GM19463 (cell line): ENCODE results near the gene RCC2.

ENCODE experiments used
- ATAC-seq: cut with Tn5 transposase; IDR thresholded peaks from one replicate; pipeline ENCODE4 v1.9.1; 2021; ENCODE audit warnings: mild to moderate bottlenecking, moderate library complexity; ENCODE audit not compliant: unreplicated experiment

RCC2 gene

DNA sequence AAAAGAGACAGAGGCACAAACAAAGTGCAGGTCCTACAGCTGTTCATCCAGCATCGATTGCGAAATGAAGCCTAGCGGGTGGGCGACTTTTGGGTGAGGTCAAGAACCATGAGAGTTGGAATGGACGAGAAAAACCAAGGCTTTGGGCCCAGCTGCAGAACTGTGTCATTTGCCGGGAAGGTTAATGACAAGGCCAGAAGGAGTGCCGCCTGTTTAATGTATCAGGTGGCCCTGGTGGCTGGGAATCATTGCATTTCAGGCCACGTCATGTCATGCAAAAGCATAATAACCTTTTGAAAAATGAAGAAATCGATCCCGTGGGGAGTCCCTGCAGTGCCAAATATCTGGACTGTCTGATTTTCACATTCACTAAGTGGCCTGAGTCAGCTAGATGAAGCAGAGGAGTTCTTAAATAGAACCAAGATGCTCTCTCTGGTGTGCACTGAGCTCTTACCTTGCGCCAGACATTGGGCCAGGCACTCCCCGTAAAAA is 8.1 kb upstream of the RCC2 start:
- ATAC-seq: no peak

DNA sequence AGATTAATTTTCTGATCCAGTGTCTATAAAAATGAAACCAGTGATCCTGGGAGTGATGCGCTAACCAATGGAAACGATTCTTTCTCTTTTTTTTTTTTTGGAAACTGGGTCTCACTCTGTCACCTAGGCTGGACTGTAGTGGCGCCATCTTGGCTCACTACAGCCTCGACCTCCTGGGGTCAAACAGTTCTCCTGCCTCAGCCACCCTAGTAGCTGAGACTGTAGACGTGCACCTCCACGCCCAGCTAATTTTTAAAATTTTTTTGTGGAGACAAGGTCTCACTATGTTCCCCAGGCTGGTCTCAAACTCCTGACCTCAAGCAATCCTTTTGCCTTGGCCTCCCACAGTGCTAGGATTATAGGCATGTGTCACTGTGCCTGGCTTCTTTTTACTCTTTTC is 3.4 kb upstream of the RCC2 start:
- ATAC-seq: no peak

- no peak for ATAC-seq
These were observed 2.5 kb upstream of the RCC2 start for GRCh38 chr1:17441993-17442357.

- ATAC-seq: no peak
These were observed 2.0 kb upstream of the RCC2 start for GRCh38 chr1:17441265-17441992.

DNA sequence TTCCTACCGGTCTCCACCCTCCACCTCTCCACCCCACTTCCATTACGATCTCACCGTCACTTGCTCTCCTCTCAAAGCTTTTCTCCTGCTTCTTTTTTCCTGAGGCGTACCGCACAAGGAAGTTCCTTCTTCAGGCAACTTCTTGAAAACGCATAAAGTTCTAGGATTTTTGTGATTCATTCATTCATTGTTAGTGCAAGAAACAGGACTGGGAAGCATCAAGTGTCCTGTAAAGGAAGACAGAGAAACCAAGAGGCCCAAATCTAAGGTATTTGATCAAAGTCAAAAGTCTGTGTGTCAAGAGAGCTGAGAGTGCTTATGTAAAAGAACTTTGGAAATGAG is 1.3 kb upstream of the RCC2 start:
- no peak for ATAC-seq

DNA sequence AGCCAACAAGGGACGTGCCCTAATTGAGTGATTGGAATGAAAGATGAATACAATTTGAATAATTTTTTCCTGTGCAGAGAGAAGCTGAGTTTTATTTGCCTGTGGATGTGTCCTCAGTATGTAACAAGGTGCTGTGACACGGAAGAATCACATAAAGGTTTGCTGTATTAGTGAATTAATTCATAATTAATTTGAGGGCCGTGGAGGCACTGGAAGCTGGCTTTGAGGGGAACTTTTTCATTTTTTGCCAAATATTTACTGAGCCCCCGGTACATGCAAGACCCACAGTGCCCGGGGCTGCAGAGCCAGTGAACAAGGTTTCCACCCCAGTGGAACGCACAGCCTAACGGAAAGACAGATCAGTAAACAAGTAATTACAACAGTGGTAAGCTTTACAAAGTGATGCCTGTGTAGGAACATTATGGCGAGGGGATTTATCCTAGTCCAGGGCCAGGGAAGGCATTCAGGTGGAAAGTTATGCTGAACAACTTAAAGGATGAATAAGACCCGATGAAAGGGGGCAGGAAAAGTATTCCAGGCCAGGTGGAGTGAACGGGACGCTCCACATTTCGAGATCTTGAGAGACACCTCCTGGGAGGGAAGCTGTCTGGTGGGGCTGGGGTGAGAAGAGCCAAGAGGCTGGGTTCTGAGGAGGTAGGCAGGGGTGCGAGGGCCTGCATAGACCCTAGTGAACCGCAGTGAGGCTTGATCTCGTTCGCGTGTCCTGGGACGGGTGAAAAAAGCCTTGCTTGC is 773 bp upstream of the RCC2 start:
- no peak for ATAC-seq

- ATAC-seq: peak; percentile 34
These were observed 893 bp downstream of the RCC2 start for GRCh38 chr1:17438318-17439249.

GRCh38 chr1:17437580-17438317 is 1.7 kb downstream of the RCC2 start:
- ATAC-seq: peak; percentile 29

DNA sequence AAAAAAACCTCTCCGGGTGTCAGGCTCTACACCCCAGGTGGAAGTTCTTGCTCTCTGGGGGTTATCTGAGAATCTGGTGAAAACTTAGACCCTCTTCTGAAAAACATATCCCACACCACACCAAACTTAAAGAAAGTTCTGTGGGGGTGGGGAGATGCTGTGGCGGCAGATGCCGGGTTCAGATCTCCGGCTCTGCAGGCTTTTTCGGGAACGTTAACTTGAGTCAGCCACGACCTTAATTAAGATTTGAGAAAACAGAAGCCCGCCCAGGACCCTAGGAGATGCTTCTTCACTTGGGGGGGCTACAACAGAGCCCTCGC is 2.3 kb downstream of the RCC2 start:
- ATAC-seq: no peak

DNA sequence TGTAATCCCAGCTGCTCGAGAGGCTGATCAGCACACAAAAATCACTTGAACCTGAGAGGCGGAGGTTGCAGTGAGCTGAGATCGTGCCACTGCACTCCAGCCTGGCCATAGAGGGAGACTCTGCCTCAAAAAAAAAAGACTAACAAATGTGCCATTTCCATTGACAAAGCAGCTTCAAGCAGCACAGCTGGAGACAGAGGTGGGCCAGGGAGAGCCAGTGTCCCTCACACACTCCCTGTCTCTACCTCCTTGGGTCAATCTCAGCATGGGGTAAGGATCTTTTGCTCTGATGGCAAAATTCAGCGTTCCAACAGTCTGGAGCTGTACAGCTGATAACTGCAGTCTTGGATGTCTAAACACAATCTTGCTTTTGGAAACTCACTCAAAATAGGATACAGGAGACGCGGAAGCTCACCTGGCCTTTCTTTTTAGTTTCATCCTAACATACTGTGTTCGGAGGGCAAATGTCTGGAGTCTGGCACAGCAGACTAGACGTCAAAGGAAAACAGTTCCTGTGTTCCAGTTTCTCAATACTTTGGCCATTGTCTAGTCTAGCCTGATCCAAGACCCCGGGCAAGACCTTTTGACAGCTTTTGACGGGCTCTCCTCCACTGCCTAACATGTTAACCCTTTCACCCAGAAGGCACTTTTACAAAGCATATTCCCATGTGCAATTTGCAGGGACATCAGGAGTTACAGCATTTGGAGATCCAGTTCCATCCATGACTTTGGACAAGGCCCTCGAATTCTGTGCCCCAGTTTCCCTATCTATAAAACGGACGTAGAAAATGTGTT is 2.9 kb downstream of the RCC2 start:
- ATAC-seq: no peak

DNA sequence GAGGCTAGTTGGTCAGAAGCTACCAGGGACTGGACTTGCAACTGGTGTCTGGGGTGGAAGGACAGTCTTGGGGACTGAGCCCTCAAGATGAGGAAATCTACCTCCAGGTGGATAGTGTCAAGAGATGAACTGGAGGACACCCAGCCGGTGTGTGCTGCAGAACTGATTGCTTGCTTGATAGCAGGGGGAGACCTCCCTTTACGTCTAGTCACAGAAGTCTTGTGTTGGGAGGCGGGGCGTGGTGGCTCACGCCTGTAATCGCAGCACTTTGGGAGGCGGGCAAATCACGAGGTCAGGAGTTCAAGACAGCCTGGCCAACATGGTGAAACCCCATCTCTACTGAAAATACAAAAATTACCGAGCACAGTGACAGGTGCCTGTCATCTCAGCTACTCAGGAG is 4.9 kb downstream of the RCC2 start:
- no peak for ATAC-seq

DNA sequence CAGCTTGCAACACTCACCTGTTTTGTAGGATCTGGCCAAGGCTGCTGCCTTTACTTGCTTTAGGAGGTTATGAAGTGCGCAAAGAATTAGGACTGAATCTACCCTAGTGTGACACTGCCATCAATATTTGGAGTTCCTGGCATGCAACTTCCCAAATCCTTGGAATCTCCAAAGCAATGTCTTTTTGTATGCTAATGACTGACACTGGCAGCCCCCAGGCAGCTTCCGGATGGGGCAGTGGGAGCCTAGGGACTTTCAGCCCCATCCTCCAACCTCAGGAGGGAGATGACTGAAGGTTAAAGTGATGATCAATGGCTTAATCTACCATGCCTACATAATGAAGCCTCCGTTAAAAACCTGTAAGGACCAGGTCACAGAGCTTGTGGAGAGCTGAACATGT is 5.5 kb downstream of the RCC2 start:
- ATAC-seq: no peak

DNA sequence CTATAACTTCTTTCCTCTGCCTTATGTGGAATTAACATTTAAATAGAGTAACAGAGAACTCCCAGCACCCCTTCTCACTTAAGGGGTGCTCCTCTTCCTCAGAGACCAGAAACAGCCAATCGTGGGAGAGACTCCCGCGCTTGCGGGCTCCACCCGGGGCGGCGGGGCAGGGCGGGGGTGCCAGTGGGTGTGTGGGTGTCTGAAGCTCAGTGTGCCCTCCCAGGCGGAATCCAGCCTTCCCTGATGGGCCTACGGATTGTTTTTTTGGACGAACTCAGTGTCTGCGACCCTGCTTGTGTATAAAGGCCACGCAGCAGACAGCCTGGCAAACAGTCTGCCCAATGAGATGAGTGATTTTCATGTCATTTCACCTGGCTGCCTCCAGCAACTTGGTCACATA is 6.2 kb downstream of the RCC2 start:
- ATAC-seq: no peak

DNA sequence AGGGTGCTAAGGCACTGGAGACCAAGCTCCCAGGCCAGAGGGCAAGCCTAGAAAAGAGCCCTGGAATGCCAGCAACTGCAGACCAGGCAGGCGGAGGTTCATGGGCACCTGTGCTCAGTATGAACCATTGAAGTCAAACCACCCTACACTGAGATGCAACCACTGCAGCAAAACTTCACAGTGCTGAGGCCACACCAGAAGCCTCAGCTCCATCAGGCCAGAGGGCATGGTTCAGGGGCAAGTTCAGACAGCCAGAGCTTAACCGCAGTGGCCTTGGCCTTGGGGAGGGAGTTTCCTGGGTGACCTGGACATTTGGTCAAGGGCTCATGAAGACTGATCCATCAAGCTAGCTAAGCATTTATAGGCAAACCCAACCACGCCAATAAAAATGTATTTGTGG is 7.1 kb downstream of the RCC2 start:
- no peak for ATAC-seq

DNA sequence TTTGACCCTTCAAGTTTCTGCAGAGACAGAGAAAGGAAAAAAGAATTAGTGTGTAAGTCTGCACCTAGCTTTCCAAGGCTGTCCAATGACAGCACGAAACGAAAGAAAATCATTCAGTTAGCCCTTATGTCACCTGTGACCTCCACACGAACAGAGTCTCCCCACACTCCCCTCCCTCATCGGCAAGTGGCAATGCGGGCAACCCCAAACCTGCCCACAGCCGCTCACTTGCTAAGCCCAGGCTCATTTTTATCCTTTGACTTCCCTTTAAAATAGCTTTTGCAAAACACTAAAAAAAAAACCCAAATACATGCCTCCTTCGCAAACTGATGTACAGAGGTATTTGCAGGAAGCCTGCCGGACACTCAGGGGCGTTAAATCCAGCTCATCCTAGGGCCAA is 10.3 kb downstream of the RCC2 start:
- no peak for ATAC-seq

- no peak for ATAC-seq
These were observed 11.5 kb downstream of the RCC2 start for GRCh38 chr1:17427696-17428660.

GRCh38 chr1:17425806-17426600 is 13.5 kb downstream of the RCC2 start:
- ATAC-seq: no peak

- no peak for ATAC-seq
These were observed 15.7 kb downstream of the RCC2 start for GRCh38 chr1:17423781-17424245.
